GM12875 (cell line): ENCODE data around the gene RIPOR3.

Experiments used
- H3K4me3 ChIP-seq: one replicate; pipeline ENCODE4 v1.5.1; 2011; ENCODE audit warnings: low read depth, low read length, control low read depth
- CTCF ChIP-seq: IDR thresholded peaks from 2 replicates; pipeline ENCODE4 v1.5.1; 2011; ENCODE audit warnings: low read depth, mild to moderate bottlenecking, control low read depth, inconsistent platforms, low read length, moderate library complexity, borderline replicate concordance; ENCODE audit not compliant: insufficient read depth

The RIPOR3 gene

GRCh38 chr20:50690650-50691572 is at the start of gene RIPOR3:
TSS of gene RIPOR3 (minus strand) at chr20:50691542. CDS start at chr20:50691128, 414 bp downstream.
- no peak for TF ChIP-seq CTCF
- H3K4me3 ChIP-seq: no peak within 1 kb of the TSS

GRCh38 chr20:50737352-50737751 is 46.0 kb upstream of the RIPOR3 start:
- no peak for TF ChIP-seq CTCF
- H3K4me3 ChIP-seq: no peak overlapping the region

- no peak for TF ChIP-seq CTCF
- no peak overlapping the region for H3K4me3 ChIP-seq
Measured at GRCh38 chr20:50735813-50736212, 44.5 kb upstream of the RIPOR3 start.

GRCh38 chr20:50734730-50735679 is 43.7 kb upstream of the RIPOR3 start:
- H3K4me3 ChIP-seq: no peak overlapping the region
- TF ChIP-seq CTCF: no peak

- no peak for TF ChIP-seq CTCF
- H3K4me3 ChIP-seq: no peak overlapping the region
Measured at GRCh38 chr20:50733644-50734349, 42.5 kb upstream of the RIPOR3 start.

- TF ChIP-seq CTCF: no peak
- H3K4me3 ChIP-seq: peak overlapping the region; percentile 73
Measured at GRCh38 chr20:50731930-50732690, 40.8 kb upstream of the RIPOR3 start.
